SKM-1 (cell line): ENCODE measurements around the gene MCF2L2.
"Not testable (repeated sequence)": the region's sequence is repeated elsewhere in the genome, so short reads cannot be mapped to it uniquely, and the experiment has no call there.

Source experiments
- DNase-seq: peaks from one replicate; lab custom pipeline; 2025; ENCODE audit not compliant: unreplicated experiment; lab: John Stamatoyannopoulos, UW

The MCF2L2 gene

GRCh38 chr3:183428447-183429211 lies at the start of gene MCF2L2:
TSS of gene MCF2L2 (minus strand) at chr3:183428619. CDS start at chr3:183427977, 642 bp downstream.
- DNase-seq: no peak

GRCh38 chr3:183477801-183478456 lies 49.5 kb upstream of the MCF2L2 start:
- no peak for DNase-seq

- not testable (repeated sequence) for DNase-seq
Observed at GRCh38 chr3:183475764-183476162, 47.3 kb upstream of the MCF2L2 start.

- DNase-seq: no peak
Observed at GRCh38 chr3:183475016-183475763, 46.8 kb upstream of the MCF2L2 start.

- no peak for DNase-seq
Observed at GRCh38 chr3:183473969-183474368, 45.5 kb upstream of the MCF2L2 start.

- no peak for DNase-seq
Observed at GRCh38 chr3:183472155-183472554, 43.7 kb upstream of the MCF2L2 start.

GRCh38 chr3:183468424-183468823 lies 40.0 kb upstream of the MCF2L2 start:
- DNase-seq: no peak

GRCh38 chr3:183466575-183466974 lies 38.2 kb upstream of the MCF2L2 start:
- no peak for DNase-seq

- DNase-seq: not testable (repeated sequence)
Observed at GRCh38 chr3:183465710-183466109, 37.3 kb upstream of the MCF2L2 start.

GRCh38 chr3:183464480-183464879 lies 36.1 kb upstream of the MCF2L2 start:
- no peak for DNase-seq

GRCh38 chr3:183460081-183461055 lies 31.9 kb upstream of the MCF2L2 start:
- no peak for DNase-seq

- DNase-seq: no peak
Observed at GRCh38 chr3:183455089-183455488, 26.7 kb upstream of the MCF2L2 start.

GRCh38 chr3:183454064-183454463 lies 25.6 kb upstream of the MCF2L2 start:
- DNase-seq: no peak

- DNase-seq: no peak
Observed at GRCh38 chr3:183449791-183450190, 21.4 kb upstream of the MCF2L2 start.

- no peak for DNase-seq
Observed at GRCh38 chr3:183449391-183449790, 21.0 kb upstream of the MCF2L2 start.

GRCh38 chr3:183448369-183449128 lies 20.1 kb upstream of the MCF2L2 start:
- DNase-seq: no peak

GRCh38 chr3:183447206-183448001 lies 19.0 kb upstream of the MCF2L2 start:
- peak; percentile 46 for DNase-seq

GRCh38 chr3:183446838-183447205 lies 18.4 kb upstream of the MCF2L2 start:
- no peak for DNase-seq

- DNase-seq: no peak
Observed at GRCh38 chr3:183444748-183445147, 16.3 kb upstream of the MCF2L2 start.
